H1 (cell line): ENCODE data around the gene SEMA4D. TPM values are rescaled to one million over a fixed set of nuclear protein-coding genes. Genes with fewer than 3 reads are reported as not detected.

Experiments
- CTCF ChIA-PET: fragments of 300-600 bp; sonication (Branson Sonifier 250); formaldehyde crosslinking; loops from one replicate; lab custom pipeline; 2021; ENCODE audit not compliant: partially characterized antibody; lab: Charles Lee
- POLR2A ChIA-PET: fragments of 300-600 bp; sonication (Branson Sonifier 250); formaldehyde crosslinking; loops from one replicate; lab custom pipeline; 2021; ENCODE audit warnings: inconsistent platforms; ENCODE audit not compliant: partially characterized antibody; lab: Charles Lee
- DNase-seq, 2 experiments: peaks; one replicate each; pipeline versions ENCODE4 v3.0.0 to v3.0.0-alpha.2; 2010 to 2022; ENCODE audit warnings: low spot score in 2 of 2, low read depth in 1 of 2, mixed read lengths in 1 of 2
- FAIRE-seq: peaks from 2 replicates; lab custom pipeline; 2011; peaks lifted over from hg19 to GRCh38; lab: Jason Lieb, UNC
- H2AFZ ChIP-seq: 2 replicates; pipeline ENCODE4 v1.8.1; 2012; ENCODE audit warnings: low read length, inconsistent platforms
- H2AK5ac ChIP-seq: 2 replicates; pipeline ENCODE4 v1.6.1; 2013; ENCODE audit warnings: low read depth, low read length
- H2BK120ac ChIP-seq: replicated peaks from 2 replicates; pipeline ENCODE3; 2013; ENCODE audit warnings: low read depth, low read length, inconsistent platforms
- H2BK12ac ChIP-seq: 2 replicates; pipeline ENCODE4 v1.6.1; 2013; ENCODE audit warnings: low read depth, low read length
- H2BK15ac ChIP-seq: 2 replicates; pipeline ENCODE4 v1.6.1; 2013; ENCODE audit warnings: low read length
- H2BK20ac ChIP-seq: 2 replicates; pipeline ENCODE4 v1.6.1; 2013; ENCODE audit warnings: low read length
- H2BK5ac ChIP-seq: 2 replicates; pipeline ENCODE4 v1.6.1; 2013; ENCODE audit warnings: low read depth, low read length
- H3K14ac ChIP-seq: 2 replicates; pipeline ENCODE4 v1.6.1; 2013; ENCODE audit warnings: inconsistent platforms; ENCODE audit not compliant: insufficient read length
- H3K18ac ChIP-seq: 2 replicates; pipeline ENCODE4 v1.6.1; 2013; ENCODE audit warnings: low read length; ENCODE audit errors: extremely low read depth
- H3K23ac ChIP-seq: 2 replicates; pipeline ENCODE4 v1.6.1; 2013; ENCODE audit warnings: inconsistent platforms; ENCODE audit not compliant: insufficient read length
- H3K23me2 ChIP-seq: 2 replicates; pipeline ENCODE4 v1.6.1; 2013; ENCODE audit warnings: low read depth, low read length
- H3K27ac ChIP-seq: 2 replicates; pipeline ENCODE4 v1.6.1; 2011; ENCODE audit warnings: low read depth, low read length, inconsistent platforms
- H3K27me3 ChIP-seq, 4 experiments: replicated peaks in 1 of 4; 1 replicate in 1 of 4; 2 replicates in 3 of 4; pipeline versions ENCODE4 v1.6.1 to v1.8.1; 2011 to 2013; ENCODE audit warnings: low read length in 3 of 4, mild to moderate bottlenecking in 3 of 4, inconsistent platforms in 2 of 4, mixed read lengths in 2 of 4, moderate library complexity in 1 of 4; ENCODE audit not compliant: control insufficient read depth in 3 of 4, insufficient read depth in 3 of 4; ENCODE audit errors: extremely low read depth in 1 of 4
- H3K36me3 ChIP-seq, 4 experiments: 2 replicates each; pipeline versions ENCODE4 v1.6.1 to v1.8.1; 2011 to 2013; ENCODE audit warnings: mild to moderate bottlenecking in 4 of 4, low read length in 3 of 4, moderate library complexity in 2 of 4, control low read depth in 1 of 4, inconsistent platforms in 1 of 4; ENCODE audit not compliant: insufficient read depth in 4 of 4, control insufficient read depth in 2 of 4
- H3K4ac ChIP-seq: replicated peaks from 2 replicates; pipeline ENCODE3; 2013; ENCODE audit warnings: low read length, low read depth, mixed read lengths, inconsistent platforms; ENCODE audit not compliant: insufficient read length
- H3K4me1 ChIP-seq, 4 experiments: replicated peaks in 1 of 4; 1 replicate in 1 of 4; 2 replicates in 3 of 4; pipeline versions ENCODE4 v1.6.1 to v1.8.1; 2011 to 2013; ENCODE audit warnings: low read length in 3 of 4, inconsistent platforms in 2 of 4, mixed read lengths in 1 of 4; ENCODE audit not compliant: insufficient read depth in 4 of 4, control insufficient read depth in 3 of 4
- H3K4me2 ChIP-seq, 2 experiments: 2 replicates each; pipeline versions ENCODE4 v1.6.1 to v1.8.1; 2011 to 2013; ENCODE audit warnings: low read depth in 2 of 2, low read length in 2 of 2, control low read depth in 1 of 2, inconsistent platforms in 1 of 2, mild to moderate bottlenecking in 1 of 2; ENCODE audit not compliant: insufficient read depth in 1 of 2
- H3K4me3 ChIP-seq, 4 experiments: fragments of 200-600, 300-600 bp in 1 of 4; sonication (generic), shearing (Covaris generic), sonication (Bioruptor Twin) in 1 of 4; 2 replicates each; pipeline versions ENCODE4 v1.5.1 to v1.8.1; 2011 to 2016; ENCODE audit warnings: low read length in 4 of 4, low read depth in 3 of 4, control low read depth in 2 of 4, inconsistent platforms in 2 of 4, mild to moderate bottlenecking in 2 of 4, mixed read lengths in 1 of 4, moderate library complexity in 1 of 4; ENCODE audit not compliant: insufficient read depth in 2 of 4; ENCODE audit errors: extremely low read depth in 1 of 4
- H3K56ac ChIP-seq: replicated peaks from 2 replicates; pipeline ENCODE3; 2013; ENCODE audit warnings: low read depth, mild to moderate bottlenecking, mixed read lengths, low read length, inconsistent platforms; ENCODE audit not compliant: insufficient read length
- H3K79me1 ChIP-seq: 2 replicates; pipeline ENCODE4 v1.6.1; 2013; ENCODE audit warnings: low read depth, low read length, control low read depth
- H3K79me2 ChIP-seq, 2 experiments: 2 replicates each; pipeline versions ENCODE4 v1.6.1 to v1.8.1; 2012 to 2013; ENCODE audit warnings: low read length in 2 of 2, mild to moderate bottlenecking in 2 of 2, inconsistent platforms in 1 of 2; ENCODE audit not compliant: insufficient read depth in 2 of 2, control insufficient read depth in 1 of 2
- H3K9ac ChIP-seq, 4 experiments: replicated peaks in 1 of 4; 1 replicate in 1 of 4; 2 replicates in 3 of 4; pipeline versions ENCODE4 v1.6.1 to v1.8.1; 2011 to 2013; ENCODE audit warnings: low read depth in 3 of 4, low read length in 3 of 4, control low read depth in 2 of 4, mild to moderate bottlenecking in 2 of 4, moderate library complexity in 2 of 4, inconsistent platforms in 1 of 4; ENCODE audit errors: extremely low read depth in 1 of 4
- H3K9me3 ChIP-seq, 2 experiments: 2 replicates each; pipeline versions ENCODE4 v1.6.1 to v1.8.1; 2012 to 2013; ENCODE audit warnings: mild to moderate bottlenecking in 2 of 2, moderate library complexity in 2 of 2, control low read depth in 1 of 2, inconsistent platforms in 1 of 2, low read depth in 1 of 2, low read length in 1 of 2, mixed read lengths in 1 of 2; ENCODE audit not compliant: insufficient read depth in 2 of 2
- H4K20me1 ChIP-seq, 2 experiments: replicated peaks in 1 of 2; 2 replicates each; pipeline versions ENCODE3 to v1.8.1; 2011 to 2013; ENCODE audit warnings: inconsistent platforms in 2 of 2, low read length in 2 of 2, mild to moderate bottlenecking in 1 of 2; ENCODE audit not compliant: insufficient read depth in 2 of 2, control insufficient read depth in 1 of 2
- H4K5ac ChIP-seq: 2 replicates; pipeline ENCODE4 v1.6.1; 2013; ENCODE audit warnings: low read length, low read depth, mixed read lengths, inconsistent platforms; ENCODE audit not compliant: insufficient read length
- H4K8ac ChIP-seq: 2 replicates; pipeline ENCODE4 v1.8.0; 2013; ENCODE audit warnings: mild to moderate bottlenecking, moderate library complexity, low read length, inconsistent platforms; ENCODE audit not compliant: insufficient read depth; ENCODE audit errors: extremely low read depth
- H4K91ac ChIP-seq: replicated peaks from 2 replicates; pipeline ENCODE3; 2013; ENCODE audit warnings: low read length, mixed read lengths, inconsistent platforms; ENCODE audit not compliant: insufficient read length
- ASH2L ChIP-seq: fragments of 200-600, 300-600 bp; sonication (generic); IDR thresholded peaks from one replicate; pipeline ENCODE4 v1.7.1; 2017; ENCODE audit warnings: low read length
- ATF3 ChIP-seq: IDR thresholded peaks from 2 replicates; pipeline ENCODE4 v1.6.1; 2011; ENCODE audit warnings: low read depth, mild to moderate bottlenecking, low read length; ENCODE audit not compliant: insufficient read depth
- BCL11A ChIP-seq, 2 experiments: IDR thresholded peaks; one replicate each; pipeline ENCODE4 v1.6.1; 2011; ENCODE audit warnings: low read depth in 2 of 2, low read length in 2 of 2, mild to moderate bottlenecking in 2 of 2
- CHD1 ChIP-seq: IDR thresholded peaks from 2 replicates; pipeline ENCODE4 v1.6.1; 2012; ENCODE audit warnings: low read depth, low read length, improper control_type of control experiment
- E2F6 ChIP-seq: IDR thresholded peaks from 2 replicates; pipeline ENCODE4 v1.6.1; 2012; ENCODE audit warnings: inconsistent platforms
- POLR2A ChIP-seq, 2 experiments: IDR thresholded peaks; 1 replicate in 1 of 2; 2 replicates in 1 of 2; pipeline ENCODE4 v1.6.1; 2011; ENCODE audit warnings: low read depth in 2 of 2, low read length in 2 of 2, mild to moderate bottlenecking in 2 of 2; ENCODE audit errors: control extremely low read depth in 1 of 2
- POLR2AphosphoS5 ChIP-seq: IDR thresholded peaks from 2 replicates; pipeline ENCODE4 v1.6.1; 2011; ENCODE audit warnings: low read depth, low read length
- POU5F1 ChIP-seq: IDR thresholded peaks from 2 replicates; pipeline ENCODE4 v1.6.1; 2011; ENCODE audit warnings: low read depth, mild to moderate bottlenecking, low read length, moderate library complexity
- SAP30 ChIP-seq: fragments of 300-600 bp; sonication (generic); IDR thresholded peaks from 2 replicates; pipeline ENCODE4 v1.7.1; 2012; ENCODE audit warnings: low read length, moderate library complexity, mild to moderate bottlenecking, inconsistent platforms; ENCODE audit not compliant: insufficient read depth, insufficient replicate concordance
- SIN3A ChIP-seq, 2 experiments: IDR thresholded peaks in 1 of 2; conservative IDR thresholded peaks in 1 of 2; 2 replicates each; pipeline ENCODE4 v1.6.1; 2011 to 2012; ENCODE audit warnings: low read length in 2 of 2, improper control_type of control experiment in 1 of 2, low read depth in 1 of 2, mild to moderate bottlenecking in 1 of 2
- SIX5 ChIP-seq: IDR thresholded peaks from 2 replicates; pipeline ENCODE4 v1.6.1; 2011; ENCODE audit warnings: mild to moderate bottlenecking, low read depth, low read length
- SP2 ChIP-seq: IDR thresholded peaks from 2 replicates; pipeline ENCODE4 v1.6.1; 2012; ENCODE audit warnings: mild to moderate bottlenecking, low read length, inconsistent platforms
- SP4 ChIP-seq: IDR thresholded peaks from 2 replicates; pipeline ENCODE4 v1.6.1; 2012; ENCODE audit warnings: low read length, inconsistent platforms
- SUZ12 ChIP-seq: fragments of 200-600 bp; sonication (generic); IDR thresholded peaks from 2 replicates; pipeline ENCODE4 v1.6.1; 2012; ENCODE audit warnings: mild to moderate bottlenecking, inconsistent platforms, low read length, moderate library complexity, mixed read lengths
- WGBS, 2 experiments: shearing (Covaris generic) in 1 of 2; methylation state at CpG; one replicate each; pipeline versions ENCODE4 v1.1.6 to v1.1.7; 2013 to 2015; ENCODE audit warnings: low lambda C conversion rate in 2 of 2, mixed read lengths in 2 of 2, inconsistent platforms in 1 of 2, low coverage in 1 of 2, missing lambda C conversion rate in 1 of 2; ENCODE audit not compliant: insufficient replicate concordance in 2 of 2, insufficient coverage in 1 of 2, insufficient read length in 1 of 2; ENCODE audit errors: extremely low coverage in 1 of 2, missing lambda C conversion rate in 1 of 2; 5-methylcytosine and 5-hydroxymethylcytosine counted together
- polyA plus RNA-seq, 7 experiments: library from polyadenylated mRNA; depleted of rRNA in 3 of 7; stranded (reverse) in 5 of 7; unstranded in 2 of 7; fragments of >200 nt in 5 of 7; fragments of 200-250 nt in 2 of 7; gene quantifications; 1 replicate in 5 of 7; 2 replicates in 1 of 7; 4 replicates in 1 of 7; pipeline versions ENCODE4 v1.2.1 to v1.2.3, GENCODE V29; 2011 to 2013; ENCODE audit warnings: missing spikeins in 2 of 7, mixed read lengths in 2 of 7
- total RNA-seq: library from RNA; stranded (reverse); fragmentation: NEBNext Ultra II Directional; extraction: Animal tissue kit (Norgen Biotek cat#: 25700); gene quantifications from 2 replicates; pipeline ENCODE4 v1.2.1, GENCODE V29; 2021

SEMA4D gene
- total and polyA plus RNA-seq, 2 of the 8 experiments (the other 6 are each of a cell fraction or from before 2014, with no cell fraction given), result 21.0 to 70.4 TPM

- WGBS, 2 experiments, result 92% methylated on average over 5 of the region's 5 CpGs; no CpG with 5 or more reads in 1 of the 2 experiments
- Histone ChIP-seq H3K36me3 (peaks cover 35 to 83% (median 65%) of the 10 kb centered on the region in 4 experiments), H3K23ac (no peak overlapping the region), H3K4me2 (no peak overlapping the region), H3K56ac (no peak overlapping the region), H3K27me3 (no peaks in the 10 kb centered on the region), H4K5ac (no peak overlapping the region), H2BK12ac (no peak overlapping the region), H3K9me3 (no peaks in the 10 kb centered on the region), H3K27ac (no peak overlapping the region), H2AFZ (no peak overlapping the region), H2AK5ac (no peak overlapping the region), H2BK15ac (no peak overlapping the region), H3K9ac (no peak overlapping the region), H3K79me2 (no peaks in the 10 kb centered on the region), H4K20me1 (peaks cover 5 to 15% of the 10 kb centered on the region in 2 experiments), H3K79me1 (peaks cover 4% of the 10 kb centered on the region; the same call in 1 of the 2 replicates), H2BK20ac (no peak overlapping the region), H2BK120ac (no peak overlapping the region), H2BK5ac (no peak overlapping the region), H3K4me3 (no peak overlapping the region), H4K91ac (no peak overlapping the region), H4K8ac (no peak overlapping the region), H3K4me1 (no peaks in the 10 kb centered on the region), H3K4ac (no peak overlapping the region), H3K18ac (no peak overlapping the region), H3K14ac (no peak overlapping the region), H3K23me2 (no peaks in the 10 kb centered on the region)
- CTCF ChIA-PET, result interaction anchor here (1.2 to 1.6 kb wide), 2 partner anchors 10 to 81 kb away, joined by 3 to 6 read pairs; no protein-coding TSS in a partner anchor
- DNase-seq (no peak), FAIRE-seq (no peak)
- POLR2A ChIA-PET, result interaction anchor here (0.7 to 2.4 kb wide), 5 partner anchors 10 to 36 kb away, joined by 3 to 8 read pairs (median 5); no protein-coding TSS in a partner anchor
- TF ChIP-seq SP2, result no peak
- no peak for TF ChIP-seq POLR2AphosphoS5
- no peak for TF ChIP-seq SP4
- TF ChIP-seq SIN3A (conservative IDR thresholded peaks at IDR 0.05 in 1 of 2, IDR thresholded peaks at IDR 0.05 in 1 of 2; ENCODE audit: low read depth in 1 of 2, low read length in 2 of 2), result no peak
- no peak for TF ChIP-seq SIX5
- no peak for TF ChIP-seq SUZ12
- no peak for TF ChIP-seq ASH2L
- no peak for TF ChIP-seq POLR2A (IDR thresholded peaks at IDR 0.05; ENCODE audit: control extremely low read depth in 1 of 2, low read depth in 2 of 2, low read length in 2 of 2)
- no peak for TF ChIP-seq SAP30
- TF ChIP-seq POU5F1, result no peak
- no peak for TF ChIP-seq E2F6
- no peak for TF ChIP-seq BCL11A (IDR thresholded peaks at IDR 0.05; ENCODE audit: low read depth in 2 of 2, low read length in 2 of 2)
- no peak for TF ChIP-seq ATF3
- no peak for TF ChIP-seq CHD1
Measured at GRCh38 chr9:89347651-89348050, 150.3 kb downstream of the SEMA4D start.
